Bronchial epithelial cell (primary cell): ENCODE data around the gene PIP5KL1. TPM values are rescaled to one million over a fixed set of nuclear protein-coding genes. Genes with fewer than 3 reads are reported as not detected.

Source experiments
- DNase-seq: peaks from one replicate; pipeline ENCODE4 v3.0.0-alpha.2; 2010; ENCODE audit warnings: low read depth
- FAIRE-seq: peaks from 2 replicates; lab custom pipeline; 2011; peaks lifted over from hg19 to GRCh38; lab: Jason Lieb, UNC
- H3K27me3 ChIP-seq: 2 replicates; pipeline ENCODE4 v1.5.1; 2011; ENCODE audit warnings: low read length; ENCODE audit not compliant: control insufficient read depth, insufficient read depth
- H3K36me3 ChIP-seq: 2 replicates; pipeline ENCODE4 v1.5.1; 2011; ENCODE audit warnings: low read length; ENCODE audit not compliant: control insufficient read depth, insufficient read depth
- H3K4me3 ChIP-seq: 2 replicates; pipeline ENCODE4 v1.5.1; 2011; ENCODE audit warnings: mild to moderate bottlenecking, low read depth, low read length, control low read depth
- total RNA-seq: library from RNA; depleted of rRNA; stranded (reverse); fragments of >200 nt; gene quantifications from 2 replicates; pipeline ENCODE4 v1.2.1, GENCODE V29; 2014
- TF ChIP-seq, protein P1 (sequence below): IDR thresholded peaks from 2 replicates; pipeline ENCODE4 v1.5.1; 2011; ENCODE audit warnings: mild to moderate bottlenecking, moderate library complexity, low read length, control low read depth, inconsistent platforms; ENCODE audit not compliant: insufficient read depth, severe bottlenecking

Gene PIP5KL1
- total RNA-seq, 1 donor from 2014 or later = 2.1 TPM

DNA sequence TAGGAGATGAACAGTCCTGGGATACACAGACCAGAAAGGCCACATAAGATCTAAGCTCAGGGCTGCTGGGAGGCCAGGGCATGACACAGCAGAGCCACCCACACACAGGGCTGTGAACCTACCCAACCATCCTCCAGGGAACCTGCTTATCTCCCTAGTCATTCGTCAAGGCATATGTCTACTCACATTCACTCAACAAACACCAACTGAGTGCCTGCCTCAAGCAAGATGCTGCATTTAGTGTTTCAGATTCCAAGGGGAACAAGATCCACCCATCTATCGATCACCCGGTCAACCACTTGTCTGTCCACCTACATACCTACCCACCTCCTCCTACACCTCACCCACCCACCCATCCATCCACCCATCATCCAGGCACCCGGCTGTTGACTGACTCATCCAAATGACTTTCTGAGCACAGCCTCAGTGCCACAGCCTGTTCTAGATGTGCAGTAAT lies 5.2 kb upstream of the PIP5KL1 start:
- H3K4me3 ChIP-seq = no peak overlapping the region

DNA sequence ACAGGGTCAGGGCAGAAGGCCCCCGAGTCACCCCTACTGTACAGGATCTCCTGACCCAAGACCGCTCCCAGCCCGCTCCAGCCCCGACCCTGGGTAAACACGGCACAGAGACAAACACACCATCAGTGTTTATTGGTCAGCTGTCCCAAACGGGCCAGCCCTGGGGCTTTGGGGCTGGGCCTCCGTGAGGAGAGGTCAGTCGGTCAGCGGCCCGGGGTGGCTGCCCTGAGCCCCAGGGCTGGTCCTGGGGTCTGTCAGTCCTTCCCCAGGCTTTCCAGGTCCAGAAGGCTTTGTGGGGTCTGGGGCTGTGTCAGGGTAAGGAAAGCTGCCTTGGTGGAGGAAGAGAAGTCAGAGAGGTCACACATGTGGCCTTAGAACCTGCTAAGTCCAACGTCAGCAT lies 4.4 kb upstream of the PIP5KL1 start:
- DNase-seq = no peak
- Histone ChIP-seq H3K4me3 (no peak overlapping the region), H3K36me3 (peaks cover 4% of the 10 kb centered on the region), H3K27me3 (no peaks in the 10 kb centered on the region)
- no peak for FAIRE-seq
- TF ChIP-seq, protein P1, sequence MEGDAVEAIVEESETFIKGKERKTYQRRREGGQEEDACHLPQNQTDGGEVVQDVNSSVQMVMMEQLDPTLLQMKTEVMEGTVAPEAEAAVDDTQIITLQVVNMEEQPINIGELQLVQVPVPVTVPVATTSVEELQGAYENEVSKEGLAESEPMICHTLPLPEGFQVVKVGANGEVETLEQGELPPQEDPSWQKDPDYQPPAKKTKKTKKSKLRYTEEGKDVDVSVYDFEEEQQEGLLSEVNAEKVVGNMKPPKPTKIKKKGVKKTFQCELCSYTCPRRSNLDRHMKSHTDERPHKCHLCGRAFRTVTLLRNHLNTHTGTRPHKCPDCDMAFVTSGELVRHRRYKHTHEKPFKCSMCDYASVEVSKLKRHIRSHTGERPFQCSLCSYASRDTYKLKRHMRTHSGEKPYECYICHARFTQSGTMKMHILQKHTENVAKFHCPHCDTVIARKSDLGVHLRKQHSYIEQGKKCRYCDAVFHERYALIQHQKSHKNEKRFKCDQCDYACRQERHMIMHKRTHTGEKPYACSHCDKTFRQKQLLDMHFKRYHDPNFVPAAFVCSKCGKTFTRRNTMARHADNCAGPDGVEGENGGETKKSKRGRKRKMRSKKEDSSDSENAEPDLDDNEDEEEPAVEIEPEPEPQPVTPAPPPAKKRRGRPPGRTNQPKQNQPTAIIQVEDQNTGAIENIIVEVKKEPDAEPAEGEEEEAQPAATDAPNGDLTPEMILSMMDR = no peak

More for the DNA sequence above, 5.2 kb upstream of the PIP5KL1 start:
- TF ChIP-seq, protein P1 = no peak
- DNase-seq = peak; percentile 46
- Histone ChIP-seq H3K36me3 (peaks cover 6% of the 10 kb centered on the region), H3K27me3 (no peaks in the 10 kb centered on the region)
- FAIRE-seq = no peak

DNA sequence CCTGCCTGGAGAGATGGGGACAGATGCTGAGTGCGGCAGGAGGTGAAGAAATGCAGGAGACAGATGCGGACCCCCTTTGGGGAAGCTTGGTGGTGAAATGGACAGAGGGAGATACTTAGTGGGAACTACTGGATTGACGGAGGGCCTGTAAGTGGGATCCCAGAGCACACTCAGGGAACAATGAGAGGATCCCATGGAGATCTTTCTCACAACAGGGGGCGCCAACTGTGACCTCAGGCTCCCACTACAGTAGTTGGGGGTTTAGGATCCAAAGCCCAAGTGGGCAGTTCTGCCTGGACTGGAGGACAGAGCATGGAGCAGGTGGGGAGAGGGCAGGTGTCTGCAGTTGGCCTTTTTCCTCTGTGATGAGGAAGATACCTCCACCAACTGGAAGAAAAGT lies 3.7 kb upstream of the PIP5KL1 start:
- Histone ChIP-seq H3K4me3 (no peak overlapping the region), H3K27me3 (no peaks in the 10 kb centered on the region), H3K36me3 (peaks cover 4% of the 10 kb centered on the region)
- no peak for DNase-seq
- no peak for FAIRE-seq
- TF ChIP-seq, protein P1 = peak; percentile 1

DNA sequence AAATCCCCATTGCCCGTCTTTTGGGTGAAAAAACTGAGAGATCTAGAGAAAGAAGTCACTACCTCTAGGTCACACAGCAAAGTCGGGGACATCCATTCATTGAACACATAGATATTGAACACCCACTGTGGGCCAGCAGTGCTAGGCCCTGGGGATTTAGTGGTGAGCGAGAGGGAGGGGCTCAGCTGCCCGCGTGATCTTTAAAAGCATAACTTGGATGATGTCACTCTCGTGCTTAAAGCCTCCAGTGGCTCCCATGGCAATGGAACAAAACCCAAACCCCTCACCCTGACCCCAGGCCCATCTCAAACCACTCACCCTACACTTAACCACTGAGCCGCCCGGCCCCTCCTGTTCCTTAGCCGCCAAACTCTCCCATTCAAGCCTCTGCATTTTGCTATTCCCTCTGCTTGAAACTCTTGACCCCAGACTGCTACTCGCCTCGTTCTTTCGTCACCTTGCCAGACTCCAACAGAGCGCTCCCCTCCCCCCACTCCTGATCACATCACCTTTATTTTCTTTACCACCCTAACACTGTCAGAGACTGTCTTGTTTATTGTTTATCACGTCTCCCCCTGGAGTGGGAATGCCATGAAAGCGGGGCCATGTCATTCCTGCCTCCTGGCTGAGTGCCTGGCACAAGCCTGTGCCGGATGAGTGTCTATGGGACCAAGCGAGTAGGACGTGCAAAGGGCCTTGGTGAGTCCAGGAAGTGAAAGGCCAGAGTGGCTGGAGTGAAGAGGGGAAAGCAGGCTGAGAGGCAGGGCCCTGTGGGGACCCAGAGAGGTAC lies 710 bp upstream of the PIP5KL1 start:
- TF ChIP-seq, protein P1 = no peak
- H3K36me3 ChIP-seq = peaks cover 2% of the 10 kb centered on the region
- no peaks in the 10 kb centered on the region for H3K27me3 ChIP-seq
- FAIRE-seq (no peak), DNase-seq (peak; percentile 55)
- H3K4me3 ChIP-seq = peak overlapping the region; percentile 41

DNA sequence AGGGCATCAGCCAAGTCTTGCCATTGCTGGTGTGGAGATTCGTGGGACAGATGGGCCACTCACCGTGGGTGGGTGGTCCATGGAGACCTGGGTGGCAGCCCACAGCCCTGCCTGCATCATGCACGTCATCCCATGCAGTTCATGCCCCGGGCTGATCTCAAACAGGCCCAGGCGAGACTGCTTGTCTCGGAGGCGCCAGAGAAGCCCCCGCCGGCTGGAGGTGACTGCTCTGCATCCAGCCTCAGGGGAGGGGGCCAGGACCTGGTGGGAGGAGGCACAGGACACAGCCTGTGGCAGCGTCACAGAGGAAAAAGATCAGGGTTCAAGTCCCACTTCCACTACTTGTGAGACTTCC lies 975 bp downstream of the PIP5KL1 start:
- TF ChIP-seq, protein P1 = no peak
- H3K36me3 ChIP-seq = no peaks in the 10 kb centered on the region
- DNase-seq (no peak), FAIRE-seq (no peak)
- no peak overlapping the region for H3K4me3 ChIP-seq
- H3K27me3 ChIP-seq = no peaks in the 10 kb centered on the region
